H1 (cell line): ENCODE measurements around the gene TOMM6. TPM values are rescaled to one million over a fixed set of nuclear protein-coding genes. Genes with fewer than 3 reads are reported as not detected.
"Not testable (repeated sequence)": the region's sequence is repeated elsewhere in the genome, so short reads cannot be mapped to it uniquely, and the experiment has no call there.

Source experiments
- CTCF ChIA-PET: fragments of 300-600 bp; sonication (Branson Sonifier 250); formaldehyde crosslinking; loops from one replicate; lab custom pipeline; 2021; ENCODE audit not compliant: partially characterized antibody; lab: Charles Lee
- POLR2A ChIA-PET: fragments of 300-600 bp; sonication (Branson Sonifier 250); formaldehyde crosslinking; loops from one replicate; lab custom pipeline; 2021; ENCODE audit warnings: inconsistent platforms; ENCODE audit not compliant: partially characterized antibody; lab: Charles Lee
- DNase-seq, 2 experiments: peaks; one replicate each; pipeline versions ENCODE4 v3.0.0 to v3.0.0-alpha.2; 2010 to 2022; ENCODE audit warnings: low spot score in 2 of 2, low read depth in 1 of 2, mixed read lengths in 1 of 2
- FAIRE-seq: peaks from 2 replicates; lab custom pipeline; 2011; peaks lifted over from hg19 to GRCh38; lab: Jason Lieb, UNC
- H2AFZ ChIP-seq: 2 replicates; pipeline ENCODE4 v1.8.1; 2012; ENCODE audit warnings: low read length, inconsistent platforms
- H2AK5ac ChIP-seq: 2 replicates; pipeline ENCODE4 v1.6.1; 2013; ENCODE audit warnings: low read depth, low read length
- H2BK120ac ChIP-seq: replicated peaks from 2 replicates; pipeline ENCODE3; 2013; ENCODE audit warnings: low read depth, low read length, inconsistent platforms
- H2BK12ac ChIP-seq: 2 replicates; pipeline ENCODE4 v1.6.1; 2013; ENCODE audit warnings: low read depth, low read length
- H2BK15ac ChIP-seq: 2 replicates; pipeline ENCODE4 v1.6.1; 2013; ENCODE audit warnings: low read length
- H2BK20ac ChIP-seq: 2 replicates; pipeline ENCODE4 v1.6.1; 2013; ENCODE audit warnings: low read length
- H2BK5ac ChIP-seq: 2 replicates; pipeline ENCODE4 v1.6.1; 2013; ENCODE audit warnings: low read depth, low read length
- H3K14ac ChIP-seq: 2 replicates; pipeline ENCODE4 v1.6.1; 2013; ENCODE audit warnings: inconsistent platforms; ENCODE audit not compliant: insufficient read length
- H3K18ac ChIP-seq: 2 replicates; pipeline ENCODE4 v1.6.1; 2013; ENCODE audit warnings: low read length; ENCODE audit errors: extremely low read depth
- H3K23ac ChIP-seq: 2 replicates; pipeline ENCODE4 v1.6.1; 2013; ENCODE audit warnings: inconsistent platforms; ENCODE audit not compliant: insufficient read length
- H3K23me2 ChIP-seq: 2 replicates; pipeline ENCODE4 v1.6.1; 2013; ENCODE audit warnings: low read depth, low read length
- H3K27ac ChIP-seq: 2 replicates; pipeline ENCODE4 v1.6.1; 2011; ENCODE audit warnings: low read depth, low read length, inconsistent platforms
- H3K27me3 ChIP-seq, 4 experiments: replicated peaks in 1 of 4; 1 replicate in 1 of 4; 2 replicates in 3 of 4; pipeline versions ENCODE4 v1.6.1 to v1.8.1; 2011 to 2013; ENCODE audit warnings: low read length in 3 of 4, mild to moderate bottlenecking in 3 of 4, inconsistent platforms in 2 of 4, mixed read lengths in 2 of 4, moderate library complexity in 1 of 4; ENCODE audit not compliant: control insufficient read depth in 3 of 4, insufficient read depth in 3 of 4; ENCODE audit errors: extremely low read depth in 1 of 4
- H3K36me3 ChIP-seq, 4 experiments: 2 replicates each; pipeline versions ENCODE4 v1.6.1 to v1.8.1; 2011 to 2013; ENCODE audit warnings: mild to moderate bottlenecking in 4 of 4, low read length in 3 of 4, moderate library complexity in 2 of 4, control low read depth in 1 of 4, inconsistent platforms in 1 of 4; ENCODE audit not compliant: insufficient read depth in 4 of 4, control insufficient read depth in 2 of 4
- H3K4ac ChIP-seq: replicated peaks from 2 replicates; pipeline ENCODE3; 2013; ENCODE audit warnings: low read length, low read depth, mixed read lengths, inconsistent platforms; ENCODE audit not compliant: insufficient read length
- H3K4me1 ChIP-seq, 4 experiments: replicated peaks in 1 of 4; 1 replicate in 1 of 4; 2 replicates in 3 of 4; pipeline versions ENCODE4 v1.6.1 to v1.8.1; 2011 to 2013; ENCODE audit warnings: low read length in 3 of 4, inconsistent platforms in 2 of 4, mixed read lengths in 1 of 4; ENCODE audit not compliant: insufficient read depth in 4 of 4, control insufficient read depth in 3 of 4
- H3K4me2 ChIP-seq, 2 experiments: 2 replicates each; pipeline versions ENCODE4 v1.6.1 to v1.8.1; 2011 to 2013; ENCODE audit warnings: low read depth in 2 of 2, low read length in 2 of 2, control low read depth in 1 of 2, inconsistent platforms in 1 of 2, mild to moderate bottlenecking in 1 of 2; ENCODE audit not compliant: insufficient read depth in 1 of 2
- H3K4me3 ChIP-seq, 4 experiments: fragments of 200-600, 300-600 bp in 1 of 4; sonication (generic), shearing (Covaris generic), sonication (Bioruptor Twin) in 1 of 4; 2 replicates each; pipeline versions ENCODE4 v1.5.1 to v1.8.1; 2011 to 2016; ENCODE audit warnings: low read length in 4 of 4, low read depth in 3 of 4, control low read depth in 2 of 4, inconsistent platforms in 2 of 4, mild to moderate bottlenecking in 2 of 4, mixed read lengths in 1 of 4, moderate library complexity in 1 of 4; ENCODE audit not compliant: insufficient read depth in 2 of 4; ENCODE audit errors: extremely low read depth in 1 of 4
- H3K56ac ChIP-seq: replicated peaks from 2 replicates; pipeline ENCODE3; 2013; ENCODE audit warnings: low read depth, mild to moderate bottlenecking, mixed read lengths, low read length, inconsistent platforms; ENCODE audit not compliant: insufficient read length
- H3K79me1 ChIP-seq: 2 replicates; pipeline ENCODE4 v1.6.1; 2013; ENCODE audit warnings: low read depth, low read length, control low read depth
- H3K79me2 ChIP-seq, 2 experiments: 2 replicates each; pipeline versions ENCODE4 v1.6.1 to v1.8.1; 2012 to 2013; ENCODE audit warnings: low read length in 2 of 2, mild to moderate bottlenecking in 2 of 2, inconsistent platforms in 1 of 2; ENCODE audit not compliant: insufficient read depth in 2 of 2, control insufficient read depth in 1 of 2
- H3K9ac ChIP-seq, 4 experiments: replicated peaks in 1 of 4; 1 replicate in 1 of 4; 2 replicates in 3 of 4; pipeline versions ENCODE4 v1.6.1 to v1.8.1; 2011 to 2013; ENCODE audit warnings: low read depth in 3 of 4, low read length in 3 of 4, control low read depth in 2 of 4, mild to moderate bottlenecking in 2 of 4, moderate library complexity in 2 of 4, inconsistent platforms in 1 of 4; ENCODE audit errors: extremely low read depth in 1 of 4
- H3K9me3 ChIP-seq, 2 experiments: 2 replicates each; pipeline versions ENCODE4 v1.6.1 to v1.8.1; 2012 to 2013; ENCODE audit warnings: mild to moderate bottlenecking in 2 of 2, moderate library complexity in 2 of 2, control low read depth in 1 of 2, inconsistent platforms in 1 of 2, low read depth in 1 of 2, low read length in 1 of 2, mixed read lengths in 1 of 2; ENCODE audit not compliant: insufficient read depth in 2 of 2
- H4K20me1 ChIP-seq, 2 experiments: replicated peaks in 1 of 2; 2 replicates each; pipeline versions ENCODE3 to v1.8.1; 2011 to 2013; ENCODE audit warnings: inconsistent platforms in 2 of 2, low read length in 2 of 2, mild to moderate bottlenecking in 1 of 2; ENCODE audit not compliant: insufficient read depth in 2 of 2, control insufficient read depth in 1 of 2
- H4K5ac ChIP-seq: 2 replicates; pipeline ENCODE4 v1.6.1; 2013; ENCODE audit warnings: low read length, low read depth, mixed read lengths, inconsistent platforms; ENCODE audit not compliant: insufficient read length
- H4K8ac ChIP-seq: 2 replicates; pipeline ENCODE4 v1.8.0; 2013; ENCODE audit warnings: mild to moderate bottlenecking, moderate library complexity, low read length, inconsistent platforms; ENCODE audit not compliant: insufficient read depth; ENCODE audit errors: extremely low read depth
- H4K91ac ChIP-seq: replicated peaks from 2 replicates; pipeline ENCODE3; 2013; ENCODE audit warnings: low read length, mixed read lengths, inconsistent platforms; ENCODE audit not compliant: insufficient read length
- POLR2A ChIP-seq, 2 experiments: IDR thresholded peaks; 1 replicate in 1 of 2; 2 replicates in 1 of 2; pipeline ENCODE4 v1.6.1; 2011; ENCODE audit warnings: low read depth in 2 of 2, low read length in 2 of 2, mild to moderate bottlenecking in 2 of 2; ENCODE audit errors: control extremely low read depth in 1 of 2
- WGBS, 2 experiments: shearing (Covaris generic) in 1 of 2; methylation state at CpG; one replicate each; pipeline versions ENCODE4 v1.1.6 to v1.1.7; 2013 to 2015; ENCODE audit warnings: low lambda C conversion rate in 2 of 2, mixed read lengths in 2 of 2, inconsistent platforms in 1 of 2, low coverage in 1 of 2, missing lambda C conversion rate in 1 of 2; ENCODE audit not compliant: insufficient replicate concordance in 2 of 2, insufficient coverage in 1 of 2, insufficient read length in 1 of 2; ENCODE audit errors: extremely low coverage in 1 of 2, missing lambda C conversion rate in 1 of 2; 5-methylcytosine and 5-hydroxymethylcytosine counted together
- polyA plus RNA-seq, 7 experiments: library from polyadenylated mRNA; depleted of rRNA in 3 of 7; stranded (reverse) in 5 of 7; unstranded in 2 of 7; fragments of >200 nt in 5 of 7; fragments of 200-250 nt in 2 of 7; gene quantifications; 1 replicate in 5 of 7; 2 replicates in 1 of 7; 4 replicates in 1 of 7; pipeline versions ENCODE4 v1.2.1 to v1.2.3, GENCODE V29; 2011 to 2013; ENCODE audit warnings: missing spikeins in 2 of 7, mixed read lengths in 2 of 7
- total RNA-seq: library from RNA; stranded (reverse); fragmentation: NEBNext Ultra II Directional; extraction: Animal tissue kit (Norgen Biotek cat#: 25700); gene quantifications from 2 replicates; pipeline ENCODE4 v1.2.1, GENCODE V29; 2021

Gene TOMM6
- total and polyA plus RNA-seq, 2 of the 8 experiments (the other 6 are each of a cell fraction or from before 2014, with no cell fraction given), result 228 to 560 TPM

DNA sequence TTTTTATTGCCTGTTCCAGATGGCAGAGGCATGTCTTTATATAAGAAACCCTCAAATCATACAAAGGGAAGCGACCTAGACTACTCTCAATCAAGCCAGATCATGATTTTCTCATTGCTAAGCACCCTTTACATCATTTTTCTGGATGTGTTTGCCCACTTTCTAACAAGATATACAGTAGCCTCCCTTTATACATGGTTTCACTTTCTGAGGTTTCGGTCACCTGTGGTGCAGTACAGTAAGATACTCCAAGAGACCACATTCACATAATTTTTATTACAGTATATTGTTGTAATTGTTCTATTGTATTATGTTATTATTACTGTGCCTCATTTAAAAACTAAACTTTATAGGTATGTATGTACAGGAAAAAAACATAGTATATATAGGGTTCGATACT, 23.6 kb downstream of the TOMM6 start:
- peaks cover 0 to 4% of the 10 kb centered on the region in 2 experiments for H4K20me1 ChIP-seq
- no peak overlapping the region for H2AFZ ChIP-seq
- H3K27me3 ChIP-seq, result no peaks in the 10 kb centered on the region
- no peak overlapping the region for H4K91ac ChIP-seq
- no peaks in the 10 kb centered on the region for H3K4me1 ChIP-seq
- H2BK15ac ChIP-seq, result no peak overlapping the region
- no peak overlapping the region for H3K27ac ChIP-seq
- POLR2A ChIA-PET, result no interaction called here
- H3K9me3 ChIP-seq, result no peaks in the 10 kb centered on the region
- no peak overlapping the region for H3K23ac ChIP-seq
- no peak overlapping the region for H2BK120ac ChIP-seq
- H3K56ac ChIP-seq, result no peak overlapping the region
- no peak overlapping the region for H4K8ac ChIP-seq
- peaks cover 0 to 5% (median 2%) of the 10 kb centered on the region in 4 experiments; a peak in 4 of 8 replicates for H3K36me3 ChIP-seq
- no peak overlapping the region for H3K9ac ChIP-seq
- H4K5ac ChIP-seq, result no peak overlapping the region
- H2AK5ac ChIP-seq, result no peak overlapping the region
- no peak overlapping the region for H3K4ac ChIP-seq
- H3K79me2 ChIP-seq, result no peaks in the 10 kb centered on the region
- H2BK12ac ChIP-seq, result no peak overlapping the region
- TF ChIP-seq POLR2A (IDR thresholded peaks at IDR 0.05; ENCODE audit: control extremely low read depth in 1 of 2, low read depth in 2 of 2, low read length in 2 of 2), result no peak
- TF ChIP-seq, all 59 proteins: peak for 0
- CTCF ChIA-PET, result interaction anchor here (1.5 kb wide), 1 partner anchor 10 kb away, joined by 7 read pairs; no protein-coding TSS in a partner anchor
- DNase-seq, result no peak
- Histone ChIP-seq H3K18ac (no peak overlapping the region), H3K79me1 (no peaks in the 10 kb centered on the region), H3K23me2 (no peaks in the 10 kb centered on the region), H2BK20ac (no peak overlapping the region), H3K14ac (no peak overlapping the region), H3K4me3 (no peak overlapping the region), H2BK5ac (no peak overlapping the region), H3K4me2 (no peak overlapping the region)
- FAIRE-seq, result no peak
- 86% methylated on average over 3 of the region's 3 CpGs; no CpG with 5 or more reads in 1 of the 2 experiments for WGBS, 2 experiments

DNA sequence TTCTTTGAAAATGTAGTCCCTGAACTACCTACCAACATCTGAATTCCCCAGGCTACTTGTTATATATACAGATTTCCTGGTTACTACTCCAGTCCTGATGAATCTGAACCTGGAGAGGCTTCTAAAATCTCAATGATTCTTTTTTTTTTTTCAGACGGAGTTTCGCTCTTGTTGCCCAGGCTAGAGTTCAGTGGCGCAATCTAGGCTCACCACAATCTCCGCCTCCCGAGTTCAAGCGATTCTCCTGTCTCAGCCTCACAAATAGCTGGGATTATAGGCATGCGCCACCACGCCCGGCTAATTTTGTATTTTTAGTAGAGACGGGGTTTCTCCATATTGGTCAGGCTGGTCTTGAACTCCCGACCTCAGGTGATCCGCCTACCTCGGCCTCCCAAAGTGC, 24.5 kb downstream of the TOMM6 start:
- FAIRE-seq, H3K79me2 ChIP-seq, POLR2A ChIA-PET, H3K23me2 ChIP-seq, H2BK5ac ChIP-seq, H3K4me1 ChIP-seq, H3K23ac ChIP-seq, H2BK20ac ChIP-seq, H3K4me3 ChIP-seq, CTCF ChIA-PET, H3K36me3 ChIP-seq, H4K91ac ChIP-seq, H2BK15ac ChIP-seq, H3K27ac ChIP-seq, H3K14ac ChIP-seq, DNase-seq, H3K9me3 ChIP-seq, H4K8ac ChIP-seq, H2BK12ac ChIP-seq, H3K4me2 ChIP-seq, H2AFZ ChIP-seq, H2AK5ac ChIP-seq, H3K18ac ChIP-seq, H3K56ac ChIP-seq, H3K79me1 ChIP-seq, H3K27me3 ChIP-seq, H3K9ac ChIP-seq, H2BK120ac ChIP-seq, H4K20me1 ChIP-seq, H4K5ac ChIP-seq, H3K4ac ChIP-seq: not testable (repeated sequence)
- 89% methylated on average over 8 of the region's 13 CpGs; no CpG with 5 or more reads in 1 of the 2 experiments for WGBS, 2 experiments
